Uterus (tissue), 2 donors: ENCODE data around the gene DVL1.

Experiments used
- CTCF ChIP-seq, 4 experiments: fragments of 200-600 bp in 2 of 4; fragments of 450-650 bp in 2 of 4; sonication (generic) in 2 of 4; IDR thresholded peaks; one replicate each; pipeline ENCODE4 v1.5.1; 2016 to 2019; ENCODE audit warnings: antibody characterized with exemption in 4 of 4, mild to moderate bottlenecking in 2 of 4, moderate library complexity in 1 of 4
- POLR2A ChIP-seq, 2 donors: fragments of 450-650 bp; IDR thresholded peaks; one replicate each; pipeline ENCODE4 v1.6.1; 2016; ENCODE audit warnings: antibody characterized with exemption in 2 of 2, mild to moderate bottlenecking in 1 of 2, moderate library complexity in 1 of 2

- TF ChIP-seq CTCF (IDR thresholded peaks at IDR 0.05) = no peak
- no peak for TF ChIP-seq POLR2A (IDR thresholded peaks at IDR 0.05)
Observed at GRCh38 chr1:1356166-1356795, 7.1 kb upstream of the DVL1 start.
